PC-3 (cell line): ENCODE results near the gene LRRC75A.

Experiments used
- EZH2 ChIP-seq: fragments of 300-600 bp; sonication (generic); IDR thresholded peaks from one replicate; pipeline ENCODE4 v1.6.1; 2017; ENCODE audit warnings: antibody characterized with exemption, mild to moderate bottlenecking, low read length; ENCODE audit not compliant: unreplicated experiment
- EZH2phosphoT487 ChIP-seq: fragments of 300-600 bp; sonication (generic); IDR thresholded peaks from 2 replicates; pipeline ENCODE4 v1.6.1; 2018; ENCODE audit warnings: mild to moderate bottlenecking, antibody characterized with exemption, low read length, borderline replicate concordance
- TF ChIP-seq, protein P1 (sequence below): fragments of 300-600 bp; sonication (generic); conservative IDR thresholded peaks from 2 replicates; pipeline ENCODE4 v1.5.1; 2017; ENCODE audit warnings: antibody characterized with exemption, low read depth, mild to moderate bottlenecking, low read length

DNA sequence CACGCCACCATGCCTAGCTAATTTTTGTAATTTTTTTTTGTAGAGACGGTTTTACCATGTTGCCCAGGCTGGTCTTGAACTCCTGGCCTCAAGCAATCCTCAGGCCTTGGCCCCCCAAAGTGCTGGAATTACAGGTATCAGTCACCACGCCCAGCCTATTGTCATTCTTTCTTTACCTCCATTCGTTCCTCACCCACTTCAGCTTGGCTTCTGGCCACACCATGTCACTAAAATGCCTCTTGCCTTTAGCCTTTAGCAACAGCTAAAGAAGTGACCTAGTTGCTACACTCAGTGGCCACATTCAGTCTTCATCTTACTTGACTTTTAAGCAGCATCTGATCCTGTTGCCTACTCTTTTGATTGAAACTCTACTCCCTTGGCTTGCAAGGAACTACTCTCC lies 3.6 kb upstream of the LRRC75A start:
- TF ChIP-seq EZH2phosphoT487 (no peak), EZH2 (no peak)
- TF ChIP-seq, protein P1, sequence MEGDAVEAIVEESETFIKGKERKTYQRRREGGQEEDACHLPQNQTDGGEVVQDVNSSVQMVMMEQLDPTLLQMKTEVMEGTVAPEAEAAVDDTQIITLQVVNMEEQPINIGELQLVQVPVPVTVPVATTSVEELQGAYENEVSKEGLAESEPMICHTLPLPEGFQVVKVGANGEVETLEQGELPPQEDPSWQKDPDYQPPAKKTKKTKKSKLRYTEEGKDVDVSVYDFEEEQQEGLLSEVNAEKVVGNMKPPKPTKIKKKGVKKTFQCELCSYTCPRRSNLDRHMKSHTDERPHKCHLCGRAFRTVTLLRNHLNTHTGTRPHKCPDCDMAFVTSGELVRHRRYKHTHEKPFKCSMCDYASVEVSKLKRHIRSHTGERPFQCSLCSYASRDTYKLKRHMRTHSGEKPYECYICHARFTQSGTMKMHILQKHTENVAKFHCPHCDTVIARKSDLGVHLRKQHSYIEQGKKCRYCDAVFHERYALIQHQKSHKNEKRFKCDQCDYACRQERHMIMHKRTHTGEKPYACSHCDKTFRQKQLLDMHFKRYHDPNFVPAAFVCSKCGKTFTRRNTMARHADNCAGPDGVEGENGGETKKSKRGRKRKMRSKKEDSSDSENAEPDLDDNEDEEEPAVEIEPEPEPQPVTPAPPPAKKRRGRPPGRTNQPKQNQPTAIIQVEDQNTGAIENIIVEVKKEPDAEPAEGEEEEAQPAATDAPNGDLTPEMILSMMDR: no peak
